Neuronal stem cell (in vitro differentiated cells): ENCODE results near the gene OLIG1.

ENCODE experiments used
- DNase-seq: peaks from one replicate; pipeline ENCODE4 v3.0.0-alpha.2; 2013; ENCODE audit warnings: low spot score
- H2AFZ ChIP-seq: one replicate; pipeline ENCODE4 v1.6.1; 2013; ENCODE audit warnings: mild to moderate bottlenecking, low read length, inconsistent platforms
- H2AK5ac ChIP-seq: 2 replicates; pipeline ENCODE4 v1.6.1; 2013; ENCODE audit warnings: low read depth, mild to moderate bottlenecking, inconsistent platforms, low read length, moderate library complexity, mixed read lengths
- H2BK120ac ChIP-seq: 2 replicates; pipeline ENCODE4 v1.6.1; 2013; ENCODE audit warnings: low read depth, mild to moderate bottlenecking, inconsistent platforms, low read length, moderate library complexity, mixed read lengths
- H2BK12ac ChIP-seq: one replicate; pipeline ENCODE4 v1.6.1; 2013; ENCODE audit warnings: low read length, inconsistent platforms
- H2BK15ac ChIP-seq: 2 replicates; pipeline ENCODE4 v1.6.1; 2013; ENCODE audit warnings: mild to moderate bottlenecking, low read length, inconsistent platforms, mixed read lengths
- H2BK5ac ChIP-seq: one replicate; pipeline ENCODE4 v1.6.1; 2013; ENCODE audit warnings: inconsistent platforms, mild to moderate bottlenecking, low read length, moderate library complexity
- H3K14ac ChIP-seq: one replicate; pipeline ENCODE4 v1.6.1; 2013; ENCODE audit warnings: low read length, inconsistent platforms
- H3K18ac ChIP-seq: 2 replicates; pipeline ENCODE4 v1.6.1; 2013; ENCODE audit warnings: low read length, inconsistent platforms
- H3K23ac ChIP-seq: 2 replicates; pipeline ENCODE4 v1.6.1; 2013; ENCODE audit warnings: low read depth, mild to moderate bottlenecking, mixed read lengths, low read length, inconsistent platforms; ENCODE audit not compliant: poor library complexity
- H3K27ac ChIP-seq: replicated peaks from 3 replicates; pipeline ENCODE4 v1.5.1; 2013; ENCODE audit warnings: low read length, inconsistent platforms
- H3K27me3 ChIP-seq, 3 experiments: 2 replicates each; pipeline ENCODE4 v1.6.1; 2013; ENCODE audit warnings: low read length in 3 of 3, mild to moderate bottlenecking in 2 of 3, inconsistent platforms in 1 of 3, low read depth in 1 of 3, mixed read lengths in 1 of 3, moderate library complexity in 1 of 3; ENCODE audit not compliant: control insufficient read depth in 3 of 3, insufficient read depth in 3 of 3
- H3K36me3 ChIP-seq, 2 donors: replicated peaks in 1 of 2; 2 replicates each; pipeline ENCODE4 v1.6.1; 2013; ENCODE audit warnings: low read length in 2 of 2; ENCODE audit not compliant: control insufficient read depth in 2 of 2, insufficient read depth in 2 of 2
- H3K4ac ChIP-seq: 2 replicates; pipeline ENCODE4 v1.6.1; 2013; ENCODE audit warnings: inconsistent platforms, mild to moderate bottlenecking, low read length, moderate library complexity
- H3K4me1 ChIP-seq, 2 donors: 1 replicate in 1 of 2; 2 replicates in 1 of 2; pipeline ENCODE4 v1.6.1; 2013; ENCODE audit warnings: low read length in 2 of 2, low read depth in 1 of 2; ENCODE audit not compliant: control insufficient read depth in 2 of 2, insufficient read depth in 1 of 2
- H3K4me2 ChIP-seq: one replicate; pipeline ENCODE4 v1.6.1; 2013; ENCODE audit warnings: mild to moderate bottlenecking, low read length, inconsistent platforms; ENCODE audit not compliant: insufficient read depth, poor library complexity, severe bottlenecking
- H3K4me3 ChIP-seq, 2 donors: 2 replicates each; pipeline ENCODE4 v1.5.1; 2013; ENCODE audit warnings: low read length in 2 of 2, mild to moderate bottlenecking in 2 of 2, inconsistent platforms in 1 of 2, moderate library complexity in 1 of 2
- H3K79me1 ChIP-seq: one replicate; pipeline ENCODE4 v1.6.1; 2013; ENCODE audit warnings: low read depth, mild to moderate bottlenecking, inconsistent platforms, low read length, moderate library complexity
- H3K9ac ChIP-seq: one replicate; pipeline ENCODE4 v1.6.1; 2013; ENCODE audit warnings: mild to moderate bottlenecking, low read depth, low read length, inconsistent platforms; ENCODE audit not compliant: poor library complexity
- H3K9me3 ChIP-seq, 2 donors: replicated peaks in 1 of 2; 2 replicates each; pipeline versions ENCODE3 to v1.6.1; 2013; ENCODE audit warnings: low read length in 2 of 2, mild to moderate bottlenecking in 2 of 2, inconsistent platforms in 1 of 2, low read depth in 1 of 2, mixed read lengths in 1 of 2, moderate library complexity in 1 of 2; ENCODE audit not compliant: control insufficient read depth in 2 of 2, insufficient read depth in 1 of 2
- H4K8ac ChIP-seq: one replicate; pipeline ENCODE4 v1.6.1; 2013; ENCODE audit warnings: low read depth, mild to moderate bottlenecking, inconsistent platforms, low read length, moderate library complexity
- H4K91ac ChIP-seq: one replicate; pipeline ENCODE4 v1.6.1; 2013; ENCODE audit warnings: low read length, low read depth, mild to moderate bottlenecking, inconsistent platforms; ENCODE audit not compliant: poor library complexity
- WGBS, 2 donors: extraction: QIAGEN DNeasy Blood & Tissue Kit; methylation state at CpG; one replicate each; pipeline ENCODE4 v1.1.7; 2013; ENCODE audit warnings: missing lambda C conversion rate in 2 of 2, mixed read lengths in 1 of 2; ENCODE audit not compliant: insufficient read length in 2 of 2, insufficient replicate concordance in 1 of 2; ENCODE audit errors: extremely low coverage in 2 of 2; 5-methylcytosine and 5-hydroxymethylcytosine counted together

The OLIG1 gene

GRCh38 chr21:33046455-33046854 lies 23.5 kb upstream of the OLIG1 start:
- no CpG with 5 or more reads among the region's 8 CpGs for WGBS, 2 donors
- Histone ChIP-seq H4K8ac (no peak overlapping the region), H3K4ac (no peak overlapping the region), H3K23ac (no peak overlapping the region), H3K9ac (no peak overlapping the region), H3K18ac (no peak overlapping the region), H3K36me3 (no peaks in the 10 kb centered on the region), H3K27ac (no peak overlapping the region), H4K91ac (no peak overlapping the region), H3K27me3 (peaks cover 0 to 23% (median 2%) of the 10 kb centered on the region in 3 experiments), H2BK15ac (no peak overlapping the region), H2AFZ (no peak overlapping the region), H3K14ac (no peak overlapping the region), H2BK12ac (no peak overlapping the region), H2AK5ac (no peak overlapping the region), H2BK5ac (no peak overlapping the region), H2BK120ac (no peak overlapping the region), H3K9me3 (no peaks in the 10 kb centered on the region), H3K79me1 (no peaks in the 10 kb centered on the region), H3K4me1 (no peaks in the 10 kb centered on the region), H3K4me2 (no peak overlapping the region), H3K4me3 (no peak overlapping the region)
- DNase-seq, result no peak

- no peaks in the 10 kb centered on the region for H3K36me3 ChIP-seq
- H4K8ac ChIP-seq, result no peak overlapping the region
- H3K79me1 ChIP-seq, result no peaks in the 10 kb centered on the region
- no peaks in the 10 kb centered on the region for H3K9me3 ChIP-seq
- no peak overlapping the region for H3K27ac ChIP-seq
- no peaks in the 10 kb centered on the region for H3K4me1 ChIP-seq
- no peak overlapping the region for H3K18ac ChIP-seq
- H3K4me3 ChIP-seq, result no peak overlapping the region
- H4K91ac ChIP-seq, result no peak overlapping the region
- no peak overlapping the region for H2AK5ac ChIP-seq
- no CpG with 5 or more reads among the region's 5 CpGs for WGBS, 2 donors
- no peak overlapping the region for H2BK15ac ChIP-seq
- no peak overlapping the region for H3K9ac ChIP-seq
- no peak overlapping the region for H2BK5ac ChIP-seq
- DNase-seq, result no peak
- no peak overlapping the region for H3K4ac ChIP-seq
- H2AFZ ChIP-seq, result no peak overlapping the region
- no peak overlapping the region for H3K14ac ChIP-seq
- H3K23ac ChIP-seq, result no peak overlapping the region
- H3K27me3 ChIP-seq, result peaks cover 0 to 19% (median 2%) of the 10 kb centered on the region in 3 experiments
- H2BK12ac ChIP-seq, result no peak overlapping the region
- H3K4me2 ChIP-seq, result no peak overlapping the region
- no peak overlapping the region for H2BK120ac ChIP-seq
Measured at GRCh38 chr21:33047231-33047630, 22.7 kb upstream of the OLIG1 start.

- no peak overlapping the region for H3K27ac ChIP-seq
- H3K9me3 ChIP-seq, result no peaks in the 10 kb centered on the region
- H2BK120ac ChIP-seq, result no peak overlapping the region
- H2AK5ac ChIP-seq, result no peak overlapping the region
- no peak for DNase-seq
- H3K4ac ChIP-seq, result no peak overlapping the region
- no peak overlapping the region for H3K18ac ChIP-seq
- no peak overlapping the region for H3K4me3 ChIP-seq
- H3K9ac ChIP-seq, result no peak overlapping the region
- H3K4me2 ChIP-seq, result no peak overlapping the region
- no peak overlapping the region for H2BK15ac ChIP-seq
- no peak overlapping the region for H2BK12ac ChIP-seq
- no peak overlapping the region for H2BK5ac ChIP-seq
- no peak overlapping the region for H2AFZ ChIP-seq
- no peaks in the 10 kb centered on the region for H3K4me1 ChIP-seq
- no peak overlapping the region for H3K23ac ChIP-seq
- no peaks in the 10 kb centered on the region for H3K36me3 ChIP-seq
- H4K8ac ChIP-seq, result no peak overlapping the region
- no peak overlapping the region for H4K91ac ChIP-seq
- no CpG with 5 or more reads among the region's 16 CpGs for WGBS, 2 donors
- peaks cover 0 to 14% (median 0%) of the 10 kb centered on the region in 3 experiments for H3K27me3 ChIP-seq
- H3K79me1 ChIP-seq, result no peaks in the 10 kb centered on the region
- no peak overlapping the region for H3K14ac ChIP-seq
Measured at GRCh38 chr21:33051925-33052324, 18.0 kb upstream of the OLIG1 start.

GRCh38 chr21:33053951-33054350 lies 16.0 kb upstream of the OLIG1 start:
- H4K8ac ChIP-seq, result no peak overlapping the region
- H2BK15ac ChIP-seq, result no peak overlapping the region
- no peak for DNase-seq
- H3K79me1 ChIP-seq, result no peaks in the 10 kb centered on the region
- no peak overlapping the region for H2BK120ac ChIP-seq
- H2AFZ ChIP-seq, result no peak overlapping the region
- H3K4me3 ChIP-seq, result no peak overlapping the region
- no peak overlapping the region for H3K4ac ChIP-seq
- H3K9me3 ChIP-seq, result peaks cover 0 to 1% of the 10 kb centered on the region in 2 donors
- no peak overlapping the region for H3K14ac ChIP-seq
- H2BK12ac ChIP-seq, result no peak overlapping the region
- H3K4me1 ChIP-seq, result no peaks in the 10 kb centered on the region
- no peak overlapping the region for H2AK5ac ChIP-seq
- no peak overlapping the region for H4K91ac ChIP-seq
- no peak overlapping the region for H2BK5ac ChIP-seq
- H3K23ac ChIP-seq, result no peak overlapping the region
- H3K36me3 ChIP-seq, result no peaks in the 10 kb centered on the region
- no peak overlapping the region for H3K18ac ChIP-seq
- peaks cover 0 to 17% (median under 1%) of the 10 kb centered on the region in 3 experiments for H3K27me3 ChIP-seq
- H3K4me2 ChIP-seq, result no peak overlapping the region
- H3K9ac ChIP-seq, result no peak overlapping the region
- H3K27ac ChIP-seq, result no peak overlapping the region
